Measurements from ENCODE around the gene RNF149. TPM values are rescaled to one million over a fixed set of nuclear protein-coding genes. Genes with fewer than 3 reads are reported as not detected.

The RNF149 gene
- total RNA-seq, 1 experiment from 2014 or later, result 40.2 TPM

DNA sequence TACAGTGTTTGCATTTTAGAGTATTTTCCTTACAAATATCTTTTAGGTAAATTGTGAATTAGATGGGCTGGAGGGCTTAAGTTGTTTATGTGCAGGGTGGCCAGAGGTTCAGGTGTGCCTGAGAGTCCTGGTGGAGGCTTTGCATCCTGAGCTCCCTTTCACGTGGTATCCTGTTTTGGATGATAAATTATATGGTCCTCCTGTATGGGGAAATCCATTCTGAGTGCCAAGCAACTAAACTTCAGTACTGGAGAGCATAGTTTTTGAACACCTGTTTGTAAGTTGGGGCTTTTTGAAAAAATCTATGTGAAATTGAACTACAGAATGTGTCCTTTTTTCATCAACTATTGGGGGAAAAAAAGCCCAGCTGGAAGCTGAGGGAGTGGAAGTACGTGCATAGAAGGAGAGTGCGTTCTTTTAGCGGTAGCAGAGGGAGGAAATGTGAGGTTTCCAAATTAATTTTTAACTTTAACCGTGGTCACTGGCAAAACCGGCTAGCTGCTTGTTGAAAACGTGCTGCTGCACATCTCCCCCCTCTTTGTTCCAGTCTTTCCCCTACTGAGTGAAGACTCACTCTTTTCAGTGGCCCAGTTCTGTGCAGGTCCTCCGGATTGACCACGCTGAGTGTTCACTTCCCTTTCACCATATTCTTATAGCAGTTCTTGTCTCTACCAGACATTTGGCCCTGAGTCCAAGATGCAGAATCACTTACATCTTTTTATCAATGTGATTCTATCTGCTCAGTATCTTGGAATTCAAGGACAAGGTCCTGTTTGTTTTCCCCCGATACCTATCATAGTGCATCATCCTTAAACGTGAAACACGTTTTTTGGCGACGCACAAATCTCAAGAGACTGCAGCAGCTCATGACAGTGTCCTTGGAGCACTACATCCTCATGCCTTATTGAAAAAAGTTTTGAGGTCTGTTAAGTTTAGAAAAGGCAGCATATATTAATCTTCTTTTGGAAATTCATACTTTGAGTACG lies 40.5 kb downstream of the RNF149 start:
- Histone ChIP-seq H4K20me1 (ENCODE audit: insufficient read depth) (0 out of 2 replicates have a peak, but pooled peaks cover 6% of the 10 kb centered on the region), H3K79me2 (ENCODE audit: insufficient read depth, low read length) (no peaks in the 10 kb centered on the region), H3K9ac (ENCODE audit: low read length) (no peak overlapping the region), H3K4me3 (replicated peaks in 1 of 2; ENCODE audit: low read depth in 1 of 2, low read length in 2 of 2) (no peak overlapping the region), H3K9me2 (ENCODE audit: insufficient read depth) (no peaks in the 10 kb centered on the region), H3K4me1 (ENCODE audit: control insufficient read depth in 1 of 2, insufficient read depth in 2 of 2, low read length in 2 of 2) (peaks cover 4 to 14% of the 10 kb centered on the region in 2 experiments; a peak in 3 of 4 replicates), H3K9me3 (ENCODE audit: control insufficient read depth in 1 of 2, insufficient read depth in 1 of 2, low read depth in 1 of 2, low read length in 2 of 2) (no peaks in the 10 kb centered on the region), H2AFZ (ENCODE audit: low read depth, low read length, poor library complexity, severe bottlenecking) (no peak overlapping the region), H3K27ac (ENCODE audit: low read depth, low read length) (no peak overlapping the region), H3K27me3 (ENCODE audit: insufficient read depth, low read length) (no peaks in the 10 kb centered on the region), H3K36me3 (ENCODE audit: control insufficient read depth in 1 of 2, insufficient read depth in 2 of 2, low read length in 2 of 2) (peaks cover 40 to 59% of the 10 kb centered on the region in 2 experiments), H3K4me2 (ENCODE audit: low read length) (no peak overlapping the region)
- TF ChIP-seq SIN3A (IDR thresholded peaks at IDR 0.05; ENCODE audit: low read depth) (no peak), REST (IDR thresholded peaks at IDR 0.05; ENCODE audit: low read depth) (no peak)
- TF ChIP-seq, protein P1, sequence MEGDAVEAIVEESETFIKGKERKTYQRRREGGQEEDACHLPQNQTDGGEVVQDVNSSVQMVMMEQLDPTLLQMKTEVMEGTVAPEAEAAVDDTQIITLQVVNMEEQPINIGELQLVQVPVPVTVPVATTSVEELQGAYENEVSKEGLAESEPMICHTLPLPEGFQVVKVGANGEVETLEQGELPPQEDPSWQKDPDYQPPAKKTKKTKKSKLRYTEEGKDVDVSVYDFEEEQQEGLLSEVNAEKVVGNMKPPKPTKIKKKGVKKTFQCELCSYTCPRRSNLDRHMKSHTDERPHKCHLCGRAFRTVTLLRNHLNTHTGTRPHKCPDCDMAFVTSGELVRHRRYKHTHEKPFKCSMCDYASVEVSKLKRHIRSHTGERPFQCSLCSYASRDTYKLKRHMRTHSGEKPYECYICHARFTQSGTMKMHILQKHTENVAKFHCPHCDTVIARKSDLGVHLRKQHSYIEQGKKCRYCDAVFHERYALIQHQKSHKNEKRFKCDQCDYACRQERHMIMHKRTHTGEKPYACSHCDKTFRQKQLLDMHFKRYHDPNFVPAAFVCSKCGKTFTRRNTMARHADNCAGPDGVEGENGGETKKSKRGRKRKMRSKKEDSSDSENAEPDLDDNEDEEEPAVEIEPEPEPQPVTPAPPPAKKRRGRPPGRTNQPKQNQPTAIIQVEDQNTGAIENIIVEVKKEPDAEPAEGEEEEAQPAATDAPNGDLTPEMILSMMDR (IDR thresholded peaks at IDR 0.05 in 2 of 3, conservative IDR thresholded peaks at IDR 0.05 in 1 of 3; ENCODE audit: borderline replicate concordance in 1 of 3, insufficient read depth in 1 of 3, low read depth in 2 of 3, low read length in 2 of 3), result no peak
- no peak for ATAC-seq
- BruUV-seq (replicated peaks), result no TSS peak
- intact Hi-C loops (cut with micrococcal nuclease), result no loop called here
- DNase-seq (ENCODE audit: low read depth, low spot score), result no peak
- ChIA-PET CTCF (no interaction called here), RAD21 (ENCODE audit: low non-redundant PET in 1 of 2, low total read pairs in 2 of 2, uncharacterized antibody in 2 of 2, unreplicated experiment in 2 of 2) (no interaction called here), POLR2A (no interaction called here)

All from HCT116 (cell line).